ENCODE measurements around the gene PTPRR. TPM values are rescaled to one million over a fixed set of nuclear protein-coding genes. Genes with fewer than 3 reads are reported as not detected.

The PTPRR gene
- total RNA-seq, 1 experiment from 2014 or later, result 0.46 TPM

DNA sequence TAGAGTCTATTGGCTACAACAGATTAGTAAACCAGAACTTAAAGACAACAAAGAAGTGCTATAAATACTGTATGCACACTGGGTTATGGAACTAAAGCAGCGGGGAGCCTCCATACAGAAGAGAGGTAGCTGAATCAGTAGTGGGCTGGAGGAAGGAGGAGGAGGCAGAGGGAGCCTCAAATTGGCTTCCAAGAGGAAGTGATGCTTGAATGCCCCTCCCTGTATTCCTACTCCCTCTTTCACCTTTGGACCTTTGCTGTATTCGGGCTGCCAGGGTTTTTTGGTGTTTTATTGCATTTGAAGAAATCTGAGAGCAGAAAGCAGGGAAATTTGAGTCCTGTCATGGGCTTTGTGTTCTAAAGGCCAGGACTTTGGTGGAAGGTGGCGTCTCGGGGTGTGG, 179.3 kb downstream of the PTPRR start (continued):
- TF ChIP-seq, protein P1, sequence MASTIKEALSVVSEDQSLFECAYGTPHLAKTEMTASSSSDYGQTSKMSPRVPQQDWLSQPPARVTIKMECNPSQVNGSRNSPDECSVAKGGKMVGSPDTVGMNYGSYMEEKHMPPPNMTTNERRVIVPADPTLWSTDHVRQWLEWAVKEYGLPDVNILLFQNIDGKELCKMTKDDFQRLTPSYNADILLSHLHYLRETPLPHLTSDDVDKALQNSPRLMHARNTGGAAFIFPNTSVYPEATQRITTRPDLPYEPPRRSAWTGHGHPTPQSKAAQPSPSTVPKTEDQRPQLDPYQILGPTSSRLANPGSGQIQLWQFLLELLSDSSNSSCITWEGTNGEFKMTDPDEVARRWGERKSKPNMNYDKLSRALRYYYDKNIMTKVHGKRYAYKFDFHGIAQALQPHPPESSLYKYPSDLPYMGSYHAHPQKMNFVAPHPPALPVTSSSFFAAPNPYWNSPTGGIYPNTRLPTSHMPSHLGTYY (CRISPR knock-in tag; IDR thresholded peaks at IDR 0.05), result no peak

DNA sequence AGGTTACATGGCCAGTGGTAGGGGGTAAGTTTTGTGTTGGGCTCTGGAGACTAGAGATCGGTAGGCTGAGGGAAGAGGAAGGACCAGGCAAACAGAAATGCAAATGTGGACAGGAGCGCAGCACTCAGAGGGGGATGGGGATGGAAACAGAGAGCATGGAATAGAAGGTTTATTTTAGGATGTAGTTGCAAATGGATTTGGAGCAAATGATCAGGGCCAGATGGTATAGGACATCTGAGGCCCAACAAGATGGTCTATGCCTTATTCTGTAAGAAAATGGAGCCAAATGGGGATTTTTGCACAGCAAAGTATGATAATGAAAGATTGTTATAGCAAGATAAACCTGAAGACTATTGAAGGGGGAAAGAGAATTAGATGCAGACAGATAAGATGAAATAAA, 180.8 kb downstream of the PTPRR start:
- TF ChIP-seq, protein P2, sequence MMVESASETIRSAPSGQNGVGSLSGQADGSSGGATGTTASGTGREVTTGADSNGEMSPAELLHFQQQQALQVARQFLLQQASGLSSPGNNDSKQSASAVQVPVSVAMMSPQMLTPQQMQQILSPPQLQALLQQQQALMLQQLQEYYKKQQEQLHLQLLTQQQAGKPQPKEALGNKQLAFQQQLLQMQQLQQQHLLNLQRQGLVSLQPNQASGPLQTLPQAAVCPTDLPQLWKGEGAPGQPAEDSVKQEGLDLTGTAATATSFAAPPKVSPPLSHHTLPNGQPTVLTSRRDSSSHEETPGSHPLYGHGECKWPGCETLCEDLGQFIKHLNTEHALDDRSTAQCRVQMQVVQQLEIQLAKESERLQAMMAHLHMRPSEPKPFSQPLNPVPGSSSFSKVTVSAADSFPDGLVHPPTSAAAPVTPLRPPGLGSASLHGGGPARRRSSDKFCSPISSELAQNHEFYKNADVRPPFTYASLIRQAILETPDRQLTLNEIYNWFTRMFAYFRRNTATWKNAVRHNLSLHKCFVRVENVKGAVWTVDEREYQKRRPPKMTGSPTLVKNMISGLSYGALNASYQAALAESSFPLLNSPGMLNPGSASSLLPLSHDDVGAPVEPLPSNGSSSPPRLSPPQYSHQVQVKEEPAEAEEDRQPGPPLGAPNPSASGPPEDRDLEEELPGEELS (CRISPR knock-in tag; IDR thresholded peaks at IDR 0.05), result no peak
- TF ChIP-seq ZNF317 (CRISPR knock-in tag; IDR thresholded peaks at IDR 0.05; ENCODE audit: borderline replicate concordance, low read depth), result no peak
- ATAC-seq (no peak), DNase-seq (ENCODE audit: low spot score) (no peak)
- Mint-ChIP-seq H3K4me3 (no peak overlapping the region), H3K36me3 (peaks cover 11% of the 10 kb centered on the region), H3K27me3 (ENCODE audit: low read depth) (no peaks in the 10 kb centered on the region; the same call in 1 of the 2 replicates), H3K27ac (no peak overlapping the region), H3K4me1 (no peaks in the 10 kb centered on the region), H3K9me3 (peaks cover 27% of the 10 kb centered on the region)
- ChIA-PET POLR2A (no interaction called here), CTCF (no interaction called here)

DNA sequence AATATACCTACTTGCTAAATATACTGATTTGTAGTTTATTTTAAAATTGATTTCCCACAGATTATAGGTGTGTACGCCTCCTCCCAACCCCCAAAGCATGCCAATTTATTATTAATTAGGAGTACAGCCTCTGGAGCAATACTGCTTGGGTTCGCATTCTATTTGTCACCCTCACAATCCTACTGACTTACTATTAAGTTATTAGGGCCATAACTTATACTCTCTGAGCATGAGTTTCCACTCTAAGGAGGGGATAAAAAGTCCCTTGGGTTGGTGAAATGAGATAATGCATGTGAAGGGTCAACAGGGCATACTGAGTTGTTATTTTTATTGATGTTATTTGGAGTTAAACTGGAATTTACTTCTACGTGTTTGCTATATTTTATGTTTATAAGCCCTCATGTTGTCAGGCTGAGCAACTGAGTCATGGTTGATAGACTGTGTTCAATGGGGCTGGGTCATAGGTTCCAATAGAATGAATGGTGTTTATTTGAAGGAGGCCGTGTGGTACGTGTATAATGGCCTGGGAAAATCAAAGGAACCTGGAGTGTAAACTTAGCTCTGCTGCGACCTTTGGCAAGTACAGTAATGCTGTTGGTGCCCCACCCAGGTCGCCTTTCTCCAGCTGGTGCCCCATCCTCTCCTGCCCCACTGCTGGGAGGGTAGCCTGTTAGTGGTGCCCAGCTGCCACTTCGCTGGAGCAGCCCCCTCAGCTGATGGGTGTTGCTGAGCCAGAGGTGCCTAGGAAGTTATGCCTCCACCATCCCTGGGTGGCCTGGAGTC, 184.0 kb downstream of the PTPRR start:
- ChIA-PET POLR2A (no interaction called here), CTCF (no interaction called here)
- Mint-ChIP-seq H3K36me3 (peaks cover 11% of the 10 kb centered on the region), H3K27me3 (ENCODE audit: low read depth) (no peaks in the 10 kb centered on the region; the same call in 1 of the 2 replicates), H3K9me3 (peaks cover 15% of the 10 kb centered on the region), H3K27ac (no peak overlapping the region), H3K4me3 (no peak overlapping the region), H3K4me1 (no peaks in the 10 kb centered on the region)
- no peak for ATAC-seq
- DNase-seq (ENCODE audit: low spot score), result no peak
- TF ChIP-seq FOXK1 (CRISPR knock-in tag; IDR thresholded peaks at IDR 0.05) (no peak), PRRX2 (CRISPR knock-in tag; IDR thresholded peaks at IDR 0.05) (no peak), ZNF263 (CRISPR knock-in tag; IDR thresholded peaks at IDR 0.05; ENCODE audit: low read depth) (no peak), FOXP1 (CRISPR knock-in tag; IDR thresholded peaks at IDR 0.05; ENCODE audit: borderline replicate concordance) (no peak), GTF2I (CRISPR knock-in tag; conservative IDR thresholded peaks at IDR 0.05) (no peak), SOX15 (CRISPR knock-in tag; IDR thresholded peaks at IDR 0.05) (no peak), NR2C2 (CRISPR knock-in tag; IDR thresholded peaks at IDR 0.05) (no peak), TCF7 (CRISPR knock-in tag; IDR thresholded peaks at IDR 0.05; ENCODE audit: low read depth) (no peak), JUN (CRISPR knock-in tag; IDR thresholded peaks at IDR 0.05) (no peak), ATF1 (CRISPR knock-in tag; IDR thresholded peaks at IDR 0.05) (no peak), EMX1 (CRISPR knock-in tag; IDR thresholded peaks at IDR 0.05) (no peak)
- TF ChIP-seq, protein P3, sequence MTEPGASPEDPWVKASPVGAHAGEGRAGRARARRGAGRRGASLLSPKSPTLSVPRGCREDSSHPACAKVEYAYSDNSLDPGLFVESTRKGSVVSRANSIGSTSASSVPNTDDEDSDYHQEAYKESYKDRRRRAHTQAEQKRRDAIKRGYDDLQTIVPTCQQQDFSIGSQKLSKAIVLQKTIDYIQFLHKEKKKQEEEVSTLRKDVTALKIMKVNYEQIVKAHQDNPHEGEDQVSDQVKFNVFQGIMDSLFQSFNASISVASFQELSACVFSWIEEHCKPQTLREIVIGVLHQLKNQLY (CRISPR knock-in tag; IDR thresholded peaks at IDR 0.05), result no peak
- TF ChIP-seq, protein P4, sequence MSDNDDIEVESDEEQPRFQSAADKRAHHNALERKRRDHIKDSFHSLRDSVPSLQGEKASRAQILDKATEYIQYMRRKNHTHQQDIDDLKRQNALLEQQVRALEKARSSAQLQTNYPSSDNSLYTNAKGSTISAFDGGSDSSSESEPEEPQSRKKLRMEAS (CRISPR knock-in tag; IDR thresholded peaks at IDR 0.05), result no peak
- TF ChIP-seq, protein P5, sequence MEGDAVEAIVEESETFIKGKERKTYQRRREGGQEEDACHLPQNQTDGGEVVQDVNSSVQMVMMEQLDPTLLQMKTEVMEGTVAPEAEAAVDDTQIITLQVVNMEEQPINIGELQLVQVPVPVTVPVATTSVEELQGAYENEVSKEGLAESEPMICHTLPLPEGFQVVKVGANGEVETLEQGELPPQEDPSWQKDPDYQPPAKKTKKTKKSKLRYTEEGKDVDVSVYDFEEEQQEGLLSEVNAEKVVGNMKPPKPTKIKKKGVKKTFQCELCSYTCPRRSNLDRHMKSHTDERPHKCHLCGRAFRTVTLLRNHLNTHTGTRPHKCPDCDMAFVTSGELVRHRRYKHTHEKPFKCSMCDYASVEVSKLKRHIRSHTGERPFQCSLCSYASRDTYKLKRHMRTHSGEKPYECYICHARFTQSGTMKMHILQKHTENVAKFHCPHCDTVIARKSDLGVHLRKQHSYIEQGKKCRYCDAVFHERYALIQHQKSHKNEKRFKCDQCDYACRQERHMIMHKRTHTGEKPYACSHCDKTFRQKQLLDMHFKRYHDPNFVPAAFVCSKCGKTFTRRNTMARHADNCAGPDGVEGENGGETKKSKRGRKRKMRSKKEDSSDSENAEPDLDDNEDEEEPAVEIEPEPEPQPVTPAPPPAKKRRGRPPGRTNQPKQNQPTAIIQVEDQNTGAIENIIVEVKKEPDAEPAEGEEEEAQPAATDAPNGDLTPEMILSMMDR (IDR thresholded peaks at IDR 0.05), result no peak
- TF ChIP-seq, protein P6, sequence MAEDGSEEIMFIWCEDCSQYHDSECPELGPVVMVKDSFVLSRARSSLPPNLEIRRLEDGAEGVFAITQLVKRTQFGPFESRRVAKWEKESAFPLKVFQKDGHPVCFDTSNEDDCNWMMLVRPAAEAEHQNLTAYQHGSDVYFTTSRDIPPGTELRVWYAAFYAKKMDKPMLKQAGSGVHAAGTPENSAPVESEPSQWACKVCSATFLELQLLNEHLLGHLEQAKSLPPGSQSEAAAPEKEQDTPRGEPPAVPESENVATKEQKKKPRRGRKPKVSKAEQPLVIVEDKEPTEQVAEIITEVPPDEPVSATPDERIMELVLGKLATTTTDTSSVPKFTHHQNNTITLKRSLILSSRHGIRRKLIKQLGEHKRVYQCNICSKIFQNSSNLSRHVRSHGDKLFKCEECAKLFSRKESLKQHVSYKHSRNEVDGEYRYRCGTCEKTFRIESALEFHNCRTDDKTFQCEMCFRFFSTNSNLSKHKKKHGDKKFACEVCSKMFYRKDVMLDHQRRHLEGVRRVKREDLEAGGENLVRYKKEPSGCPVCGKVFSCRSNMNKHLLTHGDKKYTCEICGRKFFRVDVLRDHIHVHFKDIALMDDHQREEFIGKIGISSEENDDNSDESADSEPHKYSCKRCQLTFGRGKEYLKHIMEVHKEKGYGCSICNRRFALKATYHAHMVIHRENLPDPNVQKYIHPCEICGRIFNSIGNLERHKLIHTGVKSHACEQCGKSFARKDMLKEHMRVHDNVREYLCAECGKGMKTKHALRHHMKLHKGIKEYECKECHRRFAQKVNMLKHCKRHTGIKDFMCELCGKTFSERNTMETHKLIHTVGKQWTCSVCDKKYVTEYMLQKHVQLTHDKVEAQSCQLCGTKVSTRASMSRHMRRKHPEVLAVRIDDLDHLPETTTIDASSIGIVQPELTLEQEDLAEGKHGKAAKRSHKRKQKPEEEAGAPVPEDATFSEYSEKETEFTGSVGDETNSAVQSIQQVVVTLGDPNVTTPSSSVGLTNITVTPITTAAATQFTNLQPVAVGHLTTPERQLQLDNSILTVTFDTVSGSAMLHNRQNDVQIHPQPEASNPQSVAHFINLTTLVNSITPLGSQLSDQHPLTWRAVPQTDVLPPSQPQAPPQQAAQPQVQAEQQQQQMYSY (CRISPR knock-in tag; IDR thresholded peaks at IDR 0.05), result no peak
- TF ChIP-seq, protein P7, sequence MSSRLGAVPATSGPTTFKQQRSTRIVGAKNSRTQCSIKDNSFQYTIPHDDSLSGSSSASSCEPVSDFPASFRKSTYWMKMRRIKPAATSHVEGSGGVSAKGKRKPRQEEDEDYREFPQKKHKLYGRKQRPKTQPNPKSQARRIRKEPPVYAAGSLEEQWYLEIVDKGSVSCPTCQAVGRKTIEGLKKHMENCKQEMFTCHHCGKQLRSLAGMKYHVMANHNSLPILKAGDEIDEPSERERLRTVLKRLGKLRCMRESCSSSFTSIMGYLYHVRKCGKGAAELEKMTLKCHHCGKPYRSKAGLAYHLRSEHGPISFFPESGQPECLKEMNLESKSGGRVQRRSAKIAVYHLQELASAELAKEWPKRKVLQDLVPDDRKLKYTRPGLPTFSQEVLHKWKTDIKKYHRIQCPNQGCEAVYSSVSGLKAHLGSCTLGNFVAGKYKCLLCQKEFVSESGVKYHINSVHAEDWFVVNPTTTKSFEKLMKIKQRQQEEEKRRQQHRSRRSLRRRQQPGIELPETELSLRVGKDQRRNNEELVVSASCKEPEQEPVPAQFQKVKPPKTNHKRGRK (CRISPR knock-in tag; IDR thresholded peaks at IDR 0.05; ENCODE audit: borderline replicate concordance), result no peak

Measured in WTC11 (cell line).